Heart right ventricle (tissue), 16 donors: ENCODE results near the gene NUP42. TPM values are rescaled to one million over a fixed set of nuclear protein-coding genes. Genes with fewer than 3 reads are reported as not detected.
A peak's percentile ranks its signal among the peaks of the same experiment; 100 is the strongest.
"Not testable (repeated sequence)": the region's sequence is repeated elsewhere in the genome, so short reads cannot be mapped to it uniquely, and the experiment has no call there.

ENCODE experiments used
- ATAC-seq, 8 donors: fragments of 200-7000 bp; cut with Tn5 transposase; one replicate each; pipeline ENCODE4 v1.9.1; 2020; ENCODE audit warnings: mild to moderate bottlenecking in 8 of 8, moderate library complexity in 8 of 8, moderate number of reproducible peaks in 1 of 8
- DNase-seq, 2 donors: peaks; one replicate each; pipeline ENCODE4 v3.0.0-alpha.2; 2020
- H3K27ac ChIP-seq, 10 donors: fragments of 200-600 bp; sonication (generic) in 2 of 10; one replicate each; pipeline versions ENCODE4 v1.5.0 to v1.8.0; 2020 to 2022; ENCODE audit warnings: mild to moderate bottlenecking in 3 of 10
- H3K27me3 ChIP-seq, 7 donors: fragments of 200-600 bp; one replicate each; pipeline ENCODE4 v1.8.0; 2021 to 2022; ENCODE audit warnings: mild to moderate bottlenecking in 2 of 7
- H3K36me3 ChIP-seq, 9 donors: fragments of 200-600 bp; sonication (generic) in 1 of 9; one replicate each; pipeline versions ENCODE4 v1.5.0 to v1.8.0; 2020 to 2022; ENCODE audit warnings: mild to moderate bottlenecking in 2 of 9
- H3K4me1 ChIP-seq, 9 donors: fragments of 200-600 bp; sonication (generic) in 1 of 9; one replicate each; pipeline versions ENCODE4 v1.5.0 to v1.8.0; 2020 to 2022; ENCODE audit warnings: mild to moderate bottlenecking in 4 of 9
- H3K4me3 ChIP-seq, 10 donors: fragments of 200-600 bp; sonication (generic) in 2 of 10; one replicate each; pipeline versions ENCODE4 v1.5.0 to v1.8.0; 2020 to 2022; ENCODE audit warnings: mild to moderate bottlenecking in 7 of 10, moderate library complexity in 2 of 10
- H3K9me3 ChIP-seq, 11 donors: fragments of 200-600 bp in 10 of 11; sonication (generic) in 2 of 11; one replicate each; pipeline versions ENCODE4 v1.5.0 to v1.8.0; 2013 to 2022; ENCODE audit warnings: mild to moderate bottlenecking in 2 of 11, control low read depth in 1 of 11, moderate library complexity in 1 of 11
- WGBS, 2 donors: extraction: QIAGEN DNeasy Blood & Tissue Kit; methylation state at CpG; one replicate each; pipeline ENCODE4 v1.1.7; 2013; ENCODE audit warnings: inconsistent platforms in 1 of 2; 5-methylcytosine and 5-hydroxymethylcytosine counted together
- intact Hi-C, 10 donors: fragments of 100-400 bp; cut with DNase I; formaldehyde crosslinking; loops; one replicate each; pipeline versions ENCODE4 v1.11.1 to v1.14.2; 2022
- polyA plus RNA-seq, 2 donors: library from polyadenylated mRNA; stranded (reverse); fragments of 200-250 nt; gene quantifications; one replicate each; pipeline ENCODE4 v1.2.3, GENCODE V29; 2013
- total RNA-seq, 10 donors: library from RNA; stranded (reverse); fragmentation: NEBNext Ultra II Directional in 3 of 10; extraction: Animal tissue kit (Norgen Biotek cat#: 25700) in 3 of 10; gene quantifications; one replicate each; pipeline versions ENCODE4 v1.2.1 to v1.2.4, GENCODE V29; 2021 to 2023
- TF ChIP-seq, protein P1 (sequence below), 9 donors: fragments of 200-600 bp; sonication (generic) in 2 of 9; IDR thresholded peaks; one replicate each; pipeline versions ENCODE4 v1.5.0 to v1.8.0; 2021 to 2022; ENCODE audit warnings: antibody characterized with exemption in 9 of 9, mild to moderate bottlenecking in 5 of 9, moderate library complexity in 1 of 9
- donor health status: Arrhythmogenic right ventricular cardiomyopathy.
- donor health status: ischemic (EF 13 %, LVEDD 7.1; RV severe dilation, severe dysfunction).
- donor health status: healthy with polysubstance abuse.
- donor health status: DM: no; HTN: yes; CAD: no.
- donor health status: DM: no; HTN: no; CAD: no.
- donor health status: ischemic (EF 25% LVEDD 6.9; RV normal size, moderate dysfunction).
- donor health status: ischemic (EF 25% LVEDD 5.7; RV mildly dilated, moderate dysfunction).
- donor health status: healthy.
- donor health status: DM: yes; HTN: yes; CAD: no.
- donor health status: Ischemic cardiomyopathy.
- donor health status: ischemic (EF 35%, LVEDD 5.7; RV mildly dilated, moderate dysfunction).
- donor health status: nonischemic (EF 11% LVEDD 7.7; RV severe dilation, severe dysfunction).
- donor health status: DM: yes; HTN: yes; CAD: no.
- donor health status: PGD.
- donor health status: ischemic (EF 29% LVEDD 5.4; RV normal size, mild dysfunction).
- donor health status: nonischemic (EF 23%, LVEDD 6.1; RV moderate dilation, normal function).

Gene NUP42
- total and polyA plus RNA-seq, 12 donors, result 14.7 to 26.1 (median 21.0) TPM

DNA sequence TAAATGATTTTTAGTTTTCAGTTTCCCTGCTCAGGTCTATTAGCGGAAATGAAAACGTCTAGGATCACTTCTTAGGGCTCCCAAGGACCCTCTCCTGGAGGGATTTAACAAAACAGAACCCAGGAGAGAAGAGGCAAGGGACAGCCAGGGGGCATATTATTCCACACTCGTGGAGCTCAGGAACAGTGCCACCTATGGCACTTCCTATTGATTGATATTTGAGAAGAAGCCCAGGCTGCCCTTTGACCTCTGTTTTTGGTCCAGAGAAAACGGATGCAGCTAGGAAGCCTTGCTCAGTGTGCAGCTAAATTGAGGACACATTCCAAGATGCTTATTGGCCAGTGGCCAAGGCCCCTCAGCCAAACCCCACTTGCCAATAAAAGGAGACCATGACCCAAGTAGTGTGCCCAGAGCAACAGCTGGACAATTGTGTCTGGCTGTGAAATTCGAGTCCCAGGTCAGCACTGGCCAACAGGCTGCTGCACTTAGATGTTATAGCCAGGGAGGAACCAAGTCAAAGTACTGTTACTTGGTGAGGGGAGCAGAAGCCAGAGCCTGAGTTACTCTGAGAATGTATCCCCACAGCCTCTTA lies 40.7 kb downstream of the NUP42 start:
- intact Hi-C loops, result no loop called here
- H3K27me3 ChIP-seq, result no peaks in the 10 kb centered on the region
- ATAC-seq, result no peak
- no peaks in the 10 kb centered on the region for H3K9me3 ChIP-seq
- no peak overlapping the region for H3K27ac ChIP-seq
- WGBS, 2 donors, result 47 to 52% methylated on average over 5 of the region's 5 CpGs
- no peaks in the 10 kb centered on the region for H3K36me3 ChIP-seq
- no peak for DNase-seq
- TF ChIP-seq, protein P1, sequence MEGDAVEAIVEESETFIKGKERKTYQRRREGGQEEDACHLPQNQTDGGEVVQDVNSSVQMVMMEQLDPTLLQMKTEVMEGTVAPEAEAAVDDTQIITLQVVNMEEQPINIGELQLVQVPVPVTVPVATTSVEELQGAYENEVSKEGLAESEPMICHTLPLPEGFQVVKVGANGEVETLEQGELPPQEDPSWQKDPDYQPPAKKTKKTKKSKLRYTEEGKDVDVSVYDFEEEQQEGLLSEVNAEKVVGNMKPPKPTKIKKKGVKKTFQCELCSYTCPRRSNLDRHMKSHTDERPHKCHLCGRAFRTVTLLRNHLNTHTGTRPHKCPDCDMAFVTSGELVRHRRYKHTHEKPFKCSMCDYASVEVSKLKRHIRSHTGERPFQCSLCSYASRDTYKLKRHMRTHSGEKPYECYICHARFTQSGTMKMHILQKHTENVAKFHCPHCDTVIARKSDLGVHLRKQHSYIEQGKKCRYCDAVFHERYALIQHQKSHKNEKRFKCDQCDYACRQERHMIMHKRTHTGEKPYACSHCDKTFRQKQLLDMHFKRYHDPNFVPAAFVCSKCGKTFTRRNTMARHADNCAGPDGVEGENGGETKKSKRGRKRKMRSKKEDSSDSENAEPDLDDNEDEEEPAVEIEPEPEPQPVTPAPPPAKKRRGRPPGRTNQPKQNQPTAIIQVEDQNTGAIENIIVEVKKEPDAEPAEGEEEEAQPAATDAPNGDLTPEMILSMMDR (IDR thresholded peaks at IDR 0.05), result no peak
- no peaks in the 10 kb centered on the region for H3K4me1 ChIP-seq
- H3K4me3 ChIP-seq, result no peak overlapping the region

DNA sequence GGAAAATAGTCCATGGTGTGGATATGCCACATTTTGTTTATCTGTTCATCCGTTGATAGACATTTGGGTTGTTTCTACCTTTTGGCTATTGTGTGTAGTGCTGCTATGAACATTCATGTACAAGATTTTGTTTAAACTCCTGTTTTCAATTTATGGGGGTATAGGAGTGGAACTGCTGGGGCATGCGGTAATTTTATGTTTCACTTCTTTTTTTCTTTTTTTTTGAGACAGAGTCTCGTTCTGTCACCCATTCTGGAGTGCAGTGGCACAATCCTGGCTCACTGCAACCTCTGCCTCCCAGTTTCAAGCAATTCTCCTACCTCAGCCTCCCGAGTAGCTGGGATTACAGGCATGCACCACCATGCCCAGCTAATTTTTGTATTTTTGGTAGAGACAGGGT lies 42.5 kb downstream of the NUP42 start:
- H3K27me3 ChIP-seq, H3K4me3 ChIP-seq, ATAC-seq, H3K27ac ChIP-seq, H3K36me3 ChIP-seq, intact Hi-C loops, H3K4me1 ChIP-seq, DNase-seq, H3K9me3 ChIP-seq: not testable (repeated sequence)
- WGBS, 2 donors, result 82% methylated on average over 4 of the region's 4 CpGs

DNA sequence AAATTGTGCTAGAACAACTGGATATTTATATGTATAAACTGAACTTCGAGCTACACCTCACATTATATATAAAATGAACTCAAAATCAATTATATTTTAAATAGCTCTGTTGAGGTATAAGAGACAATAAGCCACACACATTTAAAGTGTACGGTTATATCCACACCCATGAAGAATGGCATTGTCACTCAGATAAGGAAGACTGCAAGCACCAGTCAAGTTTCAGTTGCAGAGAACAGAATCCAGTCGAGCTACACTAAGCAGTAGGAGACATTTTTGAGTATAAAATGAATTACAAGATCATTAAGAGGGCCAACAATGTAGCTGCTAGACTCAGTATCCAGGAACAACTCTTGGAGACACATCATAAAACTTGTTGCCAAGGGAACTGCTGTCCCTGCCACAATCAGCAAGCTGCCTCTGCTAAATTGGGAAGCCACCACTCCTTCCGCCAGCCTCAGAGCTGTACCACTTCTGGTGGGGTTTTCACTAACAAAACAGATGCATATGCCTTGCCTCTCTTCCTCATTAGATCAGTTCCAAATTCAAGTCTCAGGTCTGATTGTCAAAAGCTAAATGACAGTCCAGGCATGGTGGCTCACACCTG lies 45.1 kb downstream of the NUP42 start:
- 62 to 69% methylated on average over 4 of the region's 4 CpGs for WGBS, 2 donors
- no peaks in the 10 kb centered on the region for H3K4me1 ChIP-seq
- ATAC-seq (peak in 1 of 8 donors; percentile 22), DNase-seq (no peak)
- H3K36me3 ChIP-seq, result no peaks in the 10 kb centered on the region
- H3K9me3 ChIP-seq, result peaks cover 0 to 8% (median 0%) of the 10 kb centered on the region in 11 donors
- intact Hi-C loops, result no loop called here
- no peak overlapping the region for H3K4me3 ChIP-seq
- TF ChIP-seq, protein P1 (IDR thresholded peaks at IDR 0.05), result no peak
- H3K27me3 ChIP-seq, result no peaks in the 10 kb centered on the region
- no peak overlapping the region for H3K27ac ChIP-seq

DNA sequence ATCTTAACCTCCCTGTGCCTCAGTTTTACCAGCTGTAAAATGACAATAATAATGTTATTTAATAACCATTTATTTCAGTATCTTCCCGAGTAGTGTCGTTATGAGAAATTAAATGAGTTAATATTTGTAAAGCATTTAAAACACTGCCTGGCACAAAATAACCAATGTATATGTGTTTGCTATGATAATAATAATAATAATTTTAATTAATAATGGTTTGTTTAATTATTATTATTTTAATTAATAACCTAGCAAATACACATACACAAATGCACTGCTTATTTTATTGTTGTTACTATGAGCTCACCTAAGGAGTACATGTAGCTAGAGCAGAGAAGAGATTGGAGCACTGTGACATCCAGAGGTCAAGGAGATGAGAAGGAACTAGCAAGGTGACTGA lies 46.6 kb downstream of the NUP42 start:
- Histone ChIP-seq H3K27me3 (no peaks in the 10 kb centered on the region), H3K4me3 (no peak overlapping the region), H3K36me3 (no peaks in the 10 kb centered on the region), H3K9me3 (peaks cover 0 to 8% (median 0%) of the 10 kb centered on the region in 11 donors), H3K27ac (no peak overlapping the region), H3K4me1 (no peaks in the 10 kb centered on the region)
- intact Hi-C loops, result no loop called here
- no peak for DNase-seq
- 94 to 99% methylated on average over 2 of the region's 2 CpGs for WGBS, 2 donors
- TF ChIP-seq, protein P1 (IDR thresholded peaks at IDR 0.05), result no peak
- no peak for ATAC-seq

DNA sequence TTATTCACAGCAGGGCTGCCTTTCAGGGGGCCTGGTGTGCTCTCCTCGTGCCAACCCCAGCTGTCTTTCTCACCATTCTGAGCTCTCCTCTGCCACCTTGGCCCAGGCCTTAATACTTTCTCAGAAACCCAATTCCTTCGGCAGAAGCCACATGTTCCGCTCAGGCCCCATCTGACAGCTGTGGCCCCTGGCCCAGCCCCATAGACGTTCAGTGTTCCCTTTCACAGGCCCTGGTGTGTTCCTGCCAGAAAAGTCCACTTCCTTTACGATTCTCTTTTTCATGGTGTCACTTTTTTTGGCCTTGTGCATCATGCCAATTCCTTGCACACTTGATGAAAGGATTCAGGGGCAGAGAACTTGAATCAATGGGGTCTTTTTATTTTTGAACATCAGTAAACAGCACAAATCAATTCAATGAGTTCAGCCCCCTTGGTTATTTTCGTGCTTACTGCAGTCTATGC lies 48.8 kb downstream of the NUP42 start:
- ATAC-seq (no peak), DNase-seq (no peak)
- 65 to 69% methylated on average over 6 of the region's 6 CpGs for WGBS, 2 donors
- Histone ChIP-seq H3K27me3 (no peaks in the 10 kb centered on the region), H3K4me1 (peaks cover 0 to 4% (median 0%) of the 10 kb centered on the region in 9 donors), H3K36me3 (no peaks in the 10 kb centered on the region), H3K27ac (no peak overlapping the region), H3K9me3 (peaks cover 0 to 8% (median 0%) of the 10 kb centered on the region in 11 donors), H3K4me3 (no peak overlapping the region)
- TF ChIP-seq, protein P1 (IDR thresholded peaks at IDR 0.05), result no peak
- intact Hi-C loops, result no loop called here
